HG03159 (cell line): Measurements from ENCODE around the gene PCCA.
"Not testable (repeated sequence)": the region's sequence is repeated elsewhere in the genome, so short reads cannot be mapped to it uniquely, and the experiment has no call there.

Experiments used
- ATAC-seq: cut with Tn5 transposase; IDR thresholded peaks from one replicate; pipeline ENCODE4 v1.9.1; 2021; ENCODE audit warnings: mild to moderate bottlenecking, moderate library complexity; ENCODE audit not compliant: unreplicated experiment

Gene PCCA

GRCh38 chr13:100235311-100235901 lies 146.5 kb downstream of the PCCA start:
- no peak for ATAC-seq

- no peak for ATAC-seq
Observed at GRCh38 chr13:100240109-100240779, 151.4 kb downstream of the PCCA start.

DNA sequence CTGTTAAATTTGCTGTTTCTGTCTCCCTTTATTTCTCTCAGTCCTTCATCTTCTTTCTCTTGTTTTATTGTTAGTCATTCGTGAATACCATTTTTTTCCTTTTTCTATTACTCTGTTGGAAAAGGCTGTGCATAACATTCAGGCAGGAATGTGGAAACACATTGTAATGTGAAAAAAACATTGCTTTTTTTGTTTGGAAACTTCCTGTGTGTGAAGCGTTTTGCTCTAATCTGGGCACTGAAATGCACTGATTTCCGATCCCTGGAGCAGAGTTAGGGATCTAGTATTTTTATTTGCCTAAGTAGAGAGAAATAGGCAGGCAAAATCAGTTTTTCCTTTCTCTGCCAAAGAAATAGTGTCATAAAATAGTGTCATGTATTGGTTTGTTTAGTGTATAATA lies 155.5 kb downstream of the PCCA start:
- no peak for ATAC-seq

- no peak for ATAC-seq
Observed at GRCh38 chr13:100245104-100245503, 156.2 kb downstream of the PCCA start.

DNA sequence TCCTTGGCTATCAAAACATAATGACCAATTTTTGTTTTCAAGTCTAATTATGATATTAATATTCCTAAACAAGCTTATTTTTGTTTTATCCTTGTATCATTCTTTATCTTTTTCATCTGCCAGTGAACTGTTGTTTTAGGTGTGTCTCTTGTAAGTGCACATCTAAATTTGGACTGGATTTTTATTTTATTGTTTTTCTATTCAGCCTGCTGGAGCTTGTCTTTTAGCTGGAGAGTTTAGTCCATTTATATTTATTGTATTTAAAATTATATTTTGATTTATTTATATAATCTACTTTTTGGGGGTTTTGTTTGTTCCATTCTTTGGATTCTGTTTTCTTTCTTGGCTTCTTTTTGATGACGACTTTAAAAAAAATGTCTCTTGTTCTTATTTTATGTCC lies 159.0 kb downstream of the PCCA start:
- ATAC-seq, result no peak

- ATAC-seq, result no peak
Observed at GRCh38 chr13:100254002-100254401, 165.1 kb downstream of the PCCA start.

DNA sequence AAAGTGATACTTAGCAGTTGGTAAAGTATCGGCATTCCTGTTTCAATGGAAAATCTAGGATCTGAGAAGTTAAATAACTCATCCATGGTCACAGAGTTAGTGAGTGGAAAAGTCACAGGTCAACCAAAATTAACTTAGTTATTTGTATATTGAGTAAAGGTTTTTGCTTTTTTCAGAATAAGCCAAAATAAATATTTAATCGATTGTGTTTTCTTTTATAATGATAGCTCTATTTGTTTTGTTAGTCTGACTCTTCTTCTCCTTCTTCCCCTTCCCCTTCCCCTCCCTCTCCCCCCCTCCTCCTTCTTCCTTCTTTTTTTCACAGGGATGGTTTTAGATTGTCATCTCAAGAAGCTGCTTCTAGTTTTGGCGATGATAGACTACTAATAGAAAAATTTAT lies 173.5 kb downstream of the PCCA start:
- no peak for ATAC-seq

DNA sequence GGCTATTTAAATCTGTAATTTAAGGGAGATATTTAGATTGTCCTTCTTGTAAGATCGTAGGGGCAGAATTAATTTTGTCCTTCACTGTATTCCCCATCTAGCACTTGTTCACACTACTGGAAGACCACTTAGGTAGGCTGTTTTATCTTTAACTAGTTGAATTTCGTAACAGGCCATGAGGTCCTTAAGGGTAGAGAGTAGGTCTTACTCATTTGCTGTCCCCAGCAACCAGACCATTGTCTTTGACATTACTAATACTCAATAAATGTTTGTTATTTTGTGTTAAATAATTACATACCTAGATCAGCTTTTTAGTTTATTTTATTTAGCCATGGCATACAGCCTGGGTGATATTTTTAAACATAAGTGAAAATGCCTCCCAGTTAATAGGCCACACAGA lies 177.1 kb downstream of the PCCA start:
- no peak for ATAC-seq

DNA sequence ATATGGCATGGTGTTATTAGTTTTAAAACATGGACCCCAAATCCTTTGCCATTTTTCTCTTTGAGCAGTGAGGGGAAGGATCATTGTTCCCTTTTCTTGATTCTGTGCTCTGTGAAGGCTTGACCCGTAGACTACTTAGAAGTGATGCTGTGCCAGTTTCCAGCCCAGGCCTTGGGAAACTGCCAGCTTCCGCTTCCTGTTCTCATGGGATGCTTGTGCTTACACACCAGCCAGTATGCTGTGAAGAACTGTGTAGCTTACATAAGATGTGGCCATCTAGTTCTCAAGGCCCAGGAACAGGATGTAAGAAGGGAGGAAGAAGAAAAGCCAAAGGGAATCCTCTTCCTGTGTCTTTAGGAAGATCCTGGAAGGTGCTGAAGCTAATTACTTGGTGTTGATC lies 180.9 kb downstream of the PCCA start:
- ATAC-seq, result no peak

DNA sequence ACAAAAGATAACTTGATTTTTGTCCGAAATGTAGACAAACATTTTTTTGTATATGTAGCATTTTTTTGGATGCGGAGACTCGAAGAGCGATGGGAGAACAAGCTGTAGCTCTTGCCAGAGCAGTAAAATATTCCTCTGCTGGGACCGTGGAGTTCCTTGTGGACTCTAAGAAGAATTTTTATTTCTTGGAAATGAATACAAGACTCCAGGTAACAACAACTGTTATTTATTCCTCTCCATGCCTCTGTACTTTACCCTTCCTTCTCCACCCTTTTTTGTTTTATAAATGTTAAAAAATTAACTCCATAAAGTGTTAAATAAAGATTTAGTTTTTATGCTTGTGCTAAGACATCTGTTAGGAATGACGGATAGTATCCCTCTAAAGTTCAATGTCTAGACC lies 184.2 kb downstream of the PCCA start:
- no peak for ATAC-seq

- no peak for ATAC-seq
Observed at GRCh38 chr13:100273552-100273951, 184.7 kb downstream of the PCCA start.

DNA sequence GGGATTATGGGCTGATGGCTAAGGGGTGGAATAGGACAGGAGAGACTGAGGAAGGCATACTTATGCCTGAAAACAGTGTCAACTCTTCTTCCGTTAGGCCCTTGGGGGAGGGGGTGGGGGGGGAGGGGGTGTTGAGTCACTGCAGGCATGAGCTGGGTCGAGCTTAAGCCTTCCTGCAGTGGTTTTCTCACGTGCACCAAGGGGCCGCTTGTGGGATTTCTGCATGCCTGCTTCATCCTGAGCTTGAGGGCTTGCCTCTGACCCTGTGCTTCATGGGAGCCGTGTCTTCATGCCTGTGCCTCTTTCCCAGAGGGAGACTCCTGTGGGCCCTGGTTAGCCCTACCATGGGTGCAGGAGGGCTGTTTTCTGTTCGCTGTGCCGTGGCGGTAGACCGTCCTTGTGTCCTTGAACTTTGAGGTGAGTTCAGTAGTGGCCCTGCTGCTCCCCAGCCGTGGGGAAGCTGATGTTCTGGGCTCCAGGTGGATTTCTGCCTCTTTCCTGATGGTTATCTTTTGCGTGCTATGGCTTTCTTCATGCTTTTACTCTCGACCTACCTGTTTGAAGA lies 186.1 kb downstream of the PCCA start:
- ATAC-seq, result no peak

DNA sequence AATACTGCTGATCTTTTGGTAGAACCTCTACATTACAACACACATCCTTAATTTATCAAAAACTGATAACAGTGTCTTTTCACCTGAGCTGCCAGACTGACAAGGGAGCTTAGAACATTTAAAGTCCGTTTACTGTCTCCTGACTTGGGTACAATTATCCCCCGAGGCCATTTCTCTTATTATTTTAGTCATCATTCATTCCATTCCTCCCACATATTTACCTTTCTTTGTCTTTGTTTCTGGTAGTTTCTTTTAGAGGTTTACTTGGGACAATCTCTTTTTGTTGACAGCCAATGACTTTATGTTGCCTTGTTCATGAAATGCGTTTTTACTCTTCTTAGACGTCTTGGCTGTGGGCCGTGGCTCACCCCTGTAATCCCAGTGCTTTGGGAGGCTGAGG lies 186.9 kb downstream of the PCCA start:
- no peak for ATAC-seq

- ATAC-seq, result no peak
Observed at GRCh38 chr13:100280681-100281080, 191.8 kb downstream of the PCCA start.

- not testable (repeated sequence) for ATAC-seq
Observed at GRCh38 chr13:100282306-100282705, 193.4 kb downstream of the PCCA start.

- ATAC-seq, result no peak
Observed at GRCh38 chr13:100290165-100290801, 201.4 kb downstream of the PCCA start.

GRCh38 chr13:100291624-100292023 lies 202.7 kb downstream of the PCCA start:
- no peak for ATAC-seq

GRCh38 chr13:100297413-100297812 lies 208.5 kb downstream of the PCCA start:
- ATAC-seq, result no peak

DNA sequence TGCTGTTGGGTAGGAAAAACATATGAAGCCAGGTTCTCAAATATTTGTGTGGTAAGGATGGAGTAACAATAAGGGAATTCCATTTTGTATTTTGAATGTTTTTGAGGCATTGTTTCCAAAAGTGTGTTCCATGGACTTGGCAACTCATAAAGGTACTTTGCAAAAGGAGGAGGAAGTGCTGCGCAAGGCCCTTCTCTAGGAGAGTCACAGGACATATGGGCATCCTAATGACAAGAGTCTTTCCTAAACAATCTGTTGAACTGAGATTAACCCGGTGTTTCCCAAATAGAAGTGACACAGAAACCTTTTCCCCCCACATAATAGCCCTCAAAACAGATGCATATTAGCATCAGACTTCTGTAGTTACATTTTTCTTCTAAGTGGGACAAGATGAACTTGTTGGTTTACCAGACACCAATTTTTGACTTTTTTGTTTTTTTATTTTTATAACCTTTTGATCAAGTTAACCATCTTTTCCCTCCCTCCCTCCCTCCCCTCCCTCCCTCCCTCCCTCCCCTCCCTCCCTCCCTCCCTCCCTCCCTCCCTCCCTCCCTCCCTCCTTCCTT lies 209.3 kb downstream of the PCCA start:
- no peak for ATAC-seq

DNA sequence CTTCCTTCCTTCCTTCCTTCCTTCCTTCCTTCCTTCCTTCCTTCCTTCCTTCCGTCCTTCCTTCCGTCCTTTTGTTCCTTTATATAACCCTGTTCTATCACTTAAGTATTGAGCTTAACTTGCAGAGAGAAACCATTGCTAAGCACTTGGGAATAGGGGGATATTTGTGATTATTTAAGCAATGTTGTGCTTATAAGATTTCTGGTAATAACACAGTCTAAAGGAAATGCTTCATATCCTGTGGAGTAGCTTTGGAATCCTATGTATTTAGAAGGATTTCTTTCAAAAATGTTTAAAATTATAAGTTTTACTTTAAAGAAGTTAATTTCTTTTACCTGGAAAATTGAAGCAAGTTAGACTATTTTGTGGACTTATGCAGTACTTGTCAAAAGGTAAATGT lies 209.8 kb downstream of the PCCA start:
- ATAC-seq, result no peak

GRCh38 chr13:100300243-100300642 lies 211.3 kb downstream of the PCCA start:
- no peak for ATAC-seq

DNA sequence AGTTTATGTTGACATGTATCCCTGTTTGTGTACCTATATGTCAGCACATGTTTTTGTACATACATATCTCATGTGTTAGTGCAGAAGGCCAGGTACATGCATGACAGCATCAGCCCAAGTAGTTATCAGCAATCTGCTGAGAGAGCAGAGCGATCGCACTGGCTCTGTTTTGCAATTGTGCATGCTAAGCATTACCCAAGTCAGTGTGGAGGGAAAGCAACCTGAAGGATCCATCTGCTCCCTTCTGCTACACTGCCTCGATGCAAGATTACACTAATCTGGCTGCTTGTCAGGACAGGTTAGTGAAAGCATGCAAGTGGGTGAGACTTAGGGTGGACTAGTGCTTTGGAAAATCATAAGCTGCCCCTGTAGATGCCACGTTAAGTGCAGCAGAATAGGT lies 211.8 kb downstream of the PCCA start:
- ATAC-seq, result no peak
